Motor neuron (in vitro differentiated cells): Measurements from ENCODE around the gene EMC9. TPM values are rescaled to one million over a fixed set of nuclear protein-coding genes. Genes with fewer than 3 reads are reported as not detected.

Source experiments
- ATAC-seq, 8 experiments: fragments of 200-7000 bp; cut with Tn5 transposase; replicated peaks in 6 of 8; 2 replicates each; pipeline ENCODE4 v1.8.0; 2021; ENCODE audit warnings: mild to moderate bottlenecking in 8 of 8, moderate library complexity in 8 of 8
- H3K27ac ChIP-seq, 2 donors: fragments of 250-450 bp; sonication (Bioruptor Pico); 2 replicates each; pipeline ENCODE4 v1.9.0; 2021; ENCODE audit warnings: antibody characterized with exemption in 2 of 2, mild to moderate bottlenecking in 2 of 2, moderate library complexity in 1 of 2
- H3K4me1 ChIP-seq, 2 donors: fragments of 250-450 bp; sonication (Bioruptor Pico); replicated peaks in 1 of 2; 2 replicates each; pipeline ENCODE4 v1.6.1; 2021; ENCODE audit warnings: antibody characterized with exemption in 2 of 2, mild to moderate bottlenecking in 2 of 2, moderate library complexity in 1 of 2
- H3K4me3 ChIP-seq, 5 donors: fragments of 250-450 bp; sonication (Bioruptor Pico); 2 replicates each; pipeline ENCODE4 v1.9.0; 2021; ENCODE audit warnings: antibody characterized with exemption in 5 of 5, mild to moderate bottlenecking in 5 of 5, moderate library complexity in 4 of 5
- WGBS, 10 experiments: fragments of 450-650 bp; shearing (Covaris generic); methylation state at CpG; one replicate each; pipeline ENCODE4 v1.0.0; 2022; 5-methylcytosine and 5-hydroxymethylcytosine counted together
- in situ Hi-C, 9 experiments: fragments of 400-800 bp; cut with MboI; loops; one replicate each; pipeline ENCODE4 v1.15.0; 2021; ENCODE audit warnings: low sequenced_read_pairs in 9 of 9, low pct_unique_long_range_greater_than_20kb in 2 of 9; ENCODE audit not compliant: unreplicated experiment in 9 of 9
- total RNA-seq, 8 experiments: library from RNA; unstranded; fragments of 300-600 nt; gene quantifications; 2 replicates each; pipeline versions ENCODE4 v1.2.3 to v1.2.4, GENCODE V29; 2022

EMC9 gene, protein sequence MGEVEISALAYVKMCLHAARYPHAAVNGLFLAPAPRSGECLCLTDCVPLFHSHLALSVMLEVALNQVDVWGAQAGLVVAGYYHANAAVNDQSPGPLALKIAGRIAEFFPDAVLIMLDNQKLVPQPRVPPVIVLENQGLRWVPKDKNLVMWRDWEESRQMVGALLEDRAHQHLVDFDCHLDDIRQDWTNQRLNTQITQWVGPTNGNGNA
- 10 to 100 TPM; 16.7 to 41.2 (median 26.0) TPM for total RNA-seq

DNA sequence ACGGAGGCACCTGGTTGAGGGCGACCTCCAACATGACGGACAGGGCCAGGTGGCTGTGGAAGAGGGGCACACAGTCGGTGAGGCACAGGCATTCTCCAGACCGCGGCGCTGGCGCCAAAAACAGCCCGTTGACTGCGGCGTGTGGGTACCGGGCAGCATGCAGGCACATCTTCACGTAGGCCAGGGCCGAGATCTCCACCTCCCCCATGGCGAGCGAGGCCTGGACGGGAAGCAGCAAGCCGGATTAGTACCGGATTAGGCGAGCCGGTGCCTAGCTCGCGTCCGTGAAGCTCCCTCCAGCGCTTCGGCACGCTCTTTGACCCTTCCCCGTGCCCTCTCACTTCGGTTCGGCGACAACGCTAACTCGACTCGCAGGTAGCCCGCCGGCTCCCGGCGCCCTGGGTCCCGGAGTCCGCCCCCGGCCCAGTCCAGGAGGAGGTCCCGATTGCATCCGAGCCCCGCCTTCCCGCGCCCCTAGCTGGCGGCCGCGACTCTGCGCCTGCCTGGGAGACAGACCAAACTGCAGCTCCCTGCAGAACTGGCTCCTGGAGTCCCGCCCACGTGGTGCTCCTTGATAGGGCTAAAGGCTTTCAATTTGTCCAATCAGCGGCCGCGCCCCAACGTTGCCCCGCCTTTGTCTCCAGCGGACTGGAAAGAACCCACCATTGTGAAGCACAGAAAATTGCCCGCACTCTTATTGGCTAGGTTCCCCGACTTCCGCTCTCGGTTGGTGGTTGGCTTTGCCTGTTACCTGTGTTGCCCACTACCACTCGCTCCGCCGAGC lies at the start of gene EMC9:
Gene EMC9, minus strand, starts transcription at position 495 of the 784 bp plus-strand sequence. Its CDS starts 287 bp downstream, at position 208.
- H3K4me1 ChIP-seq, result peaks cover 10 to 12% of the 10 kb centered on the region in 2 donors
- peak within 1 kb of the TSS; percentile 60 to 77 (median 74) for H3K4me3 ChIP-seq
- peak within 1 kb of the TSS; percentile 58 to 81 for H3K27ac ChIP-seq
- ATAC-seq, result peak; percentile 85 to 92 (median 90)
- 0 to 3% (median 0%) methylated on average over 2 to 11 of the region's 65 CpGs; no CpG with 5 or more reads in 7 of the 10 experiments for WGBS, 10 experiments
- in situ Hi-C loops, result no loop called here

DNA sequence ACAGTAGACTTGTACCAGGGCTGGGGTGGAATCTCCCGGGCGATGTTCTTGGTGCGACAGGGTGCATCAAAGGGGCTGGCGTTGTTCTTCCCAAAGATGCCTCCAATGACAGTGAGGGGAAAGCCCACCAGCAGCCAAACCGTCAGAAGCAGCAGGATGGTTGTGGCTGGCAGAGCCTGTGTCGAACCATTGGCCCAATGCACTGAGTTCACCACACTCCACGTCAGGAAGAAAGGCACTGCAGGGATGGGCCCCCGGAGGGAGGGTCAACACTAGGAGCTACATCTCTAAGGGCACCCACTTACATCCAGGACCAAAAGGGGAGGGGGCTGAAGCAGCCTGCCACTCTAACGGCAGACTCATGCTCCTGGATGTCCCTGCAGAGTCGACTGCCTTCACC lies 49.0 kb upstream of the EMC9 start:
- in situ Hi-C loops, result no loop called here
- ATAC-seq, result no peak
- no peak overlapping the region for H3K4me3 ChIP-seq
- no peak overlapping the region for H3K27ac ChIP-seq
- peaks cover 16 to 23% of the 10 kb centered on the region in 2 donors for H3K4me1 ChIP-seq
- 75 to 100% (median 91%) methylated on average over 1 to 5 of the region's 10 CpGs; no CpG with 5 or more reads in 2 of the 10 experiments for WGBS, 10 experiments

DNA sequence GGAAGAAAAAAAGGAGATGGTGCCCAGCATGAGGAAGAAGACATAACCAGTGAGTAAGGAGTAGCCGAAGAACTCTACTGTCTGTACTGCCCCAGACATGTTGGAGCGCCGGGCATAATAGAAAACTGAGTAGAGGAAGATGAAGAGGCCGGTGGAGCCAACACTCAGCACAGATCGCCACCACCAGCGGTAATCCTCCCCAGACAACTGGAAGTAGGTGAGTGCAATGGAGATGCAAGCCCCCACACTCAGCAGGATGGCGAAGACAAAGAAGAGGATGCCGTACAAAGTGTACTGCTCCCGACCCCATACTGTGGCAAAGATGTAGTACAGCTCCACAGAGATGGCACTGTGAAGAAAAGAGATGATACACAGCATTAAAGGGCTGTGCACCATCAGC lies 48.1 kb upstream of the EMC9 start:
- in situ Hi-C loops, result no loop called here
- Histone ChIP-seq H3K4me3 (no peak overlapping the region), H3K27ac (peak overlapping the region in 1 of 2 donors; percentile 25), H3K4me1 (peaks cover 13 to 18% of the 10 kb centered on the region in 2 donors)
- WGBS, 10 experiments, result 68 to 100% (median 91%) methylated on average over 1 to 6 of the region's 9 CpGs; no CpG with 5 or more reads in 2 of the 10 experiments
- ATAC-seq, result no peak

DNA sequence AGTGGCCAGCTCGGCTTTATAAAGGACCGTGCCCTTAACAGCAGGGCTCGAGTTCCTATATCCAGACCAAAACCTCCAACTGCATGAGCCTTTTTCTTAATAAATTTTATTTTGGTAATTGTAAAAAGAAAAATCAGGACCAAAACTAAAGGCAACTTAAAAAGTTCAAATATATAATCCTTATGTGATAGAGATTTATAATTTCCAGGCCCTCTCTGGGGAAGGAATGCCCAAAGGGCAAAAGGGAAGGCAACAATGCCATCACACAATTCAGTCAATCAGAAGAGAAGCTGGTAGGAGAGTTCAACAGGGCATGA lies 47.6 kb upstream of the EMC9 start:
- peak overlapping the region; percentile 57 to 87 (median 72) for H3K4me3 ChIP-seq
- in situ Hi-C loops, result no loop called here
- WGBS, 10 experiments, result 0 to 17% (median 0%) methylated on average over 1 to 3 of the region's 3 CpGs; no CpG with 5 or more reads in 2 of the 10 experiments

DNA sequence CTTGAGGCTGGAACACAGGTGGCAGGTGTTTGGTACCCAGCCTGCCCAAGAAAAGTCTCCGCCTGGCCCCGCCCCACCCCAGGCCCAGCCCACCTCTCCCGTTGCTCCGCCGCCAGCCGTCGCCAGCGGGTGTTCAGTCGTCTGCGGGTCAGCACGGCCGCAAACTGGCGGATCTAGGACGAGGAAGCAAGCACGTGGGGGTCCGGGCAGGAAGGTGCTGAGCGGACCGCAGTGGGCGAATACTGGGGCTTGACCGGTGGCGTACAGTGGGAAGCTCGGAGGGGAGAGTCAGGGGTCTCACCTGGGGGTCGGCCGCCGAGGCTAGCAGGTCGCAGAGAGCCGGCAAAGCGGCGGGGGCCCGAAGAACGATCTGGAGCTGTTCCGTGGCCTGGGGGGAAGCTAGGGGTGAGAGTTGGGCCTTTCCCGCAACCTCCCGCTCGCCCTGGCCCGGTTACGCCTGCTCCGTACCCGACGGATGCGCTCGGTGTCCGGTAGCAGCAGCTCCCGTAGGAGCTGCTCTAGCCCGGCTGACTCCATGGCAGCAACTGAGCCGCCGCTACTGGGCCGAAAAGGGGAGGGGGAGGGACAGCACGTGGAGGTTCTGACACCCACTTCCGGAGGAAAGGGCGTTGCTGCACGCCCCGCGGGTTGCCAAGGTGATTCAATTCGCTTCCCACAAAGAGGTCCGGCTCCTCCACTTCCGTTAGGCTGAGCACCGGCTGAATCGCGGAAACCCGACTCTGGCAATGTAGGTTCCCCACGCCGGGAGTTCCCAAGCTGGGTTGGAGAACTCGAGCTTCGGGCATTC lies 47.1 kb upstream of the EMC9 start, which contains the start of gene IPO4:
Gene IPO4, minus strand, starts transcription at position 566 of the 808 bp plus-strand sequence. Its CDS starts 29 bp downstream, at position 537.
- in situ Hi-C loops, result no loop called here
- Histone ChIP-seq H3K4me3 (peak within 1 kb of the TSS; percentile 57 to 87 (median 72)), H3K4me1 (peaks cover 11 to 14% of the 10 kb centered on the region in 2 donors), H3K27ac (peak within 1 kb of the TSS; percentile 83 to 94)
- WGBS, 10 experiments, result 0 to 4% (median 0%) methylated on average over 1 to 17 of the region's 65 CpGs
- ATAC-seq, result peak; percentile 90 to 96 (median 94)

More for the DNA sequence above, 47.6 kb upstream of the EMC9 start:
- Histone ChIP-seq H3K27ac (peak overlapping the region in 1 of 2 donors; percentile 25), H3K4me1 (peaks cover 11 to 14% of the 10 kb centered on the region in 2 donors)
- no peak for ATAC-seq

DNA sequence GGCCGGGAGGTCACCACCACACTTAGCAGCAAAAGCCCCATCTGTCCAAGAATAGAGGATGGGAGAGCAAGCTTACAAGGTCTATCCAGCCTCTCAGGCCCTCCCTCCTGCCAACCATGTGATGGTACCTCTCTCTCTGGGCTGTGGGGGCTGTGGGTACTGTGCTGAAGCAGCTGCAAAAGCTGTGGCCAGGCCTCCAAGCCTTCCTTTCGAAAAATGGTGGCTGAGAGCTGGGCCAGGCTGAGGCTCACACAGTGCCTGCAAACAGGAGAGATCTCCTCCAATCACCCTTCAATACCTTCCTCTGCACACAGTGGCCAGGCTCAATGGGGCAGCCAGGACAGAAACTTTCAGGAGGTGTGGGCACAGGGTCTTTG lies 46.1 kb upstream of the EMC9 start:
- Histone ChIP-seq H3K4me3 (peak overlapping the region in 4 of 5 donors; percentile 57 to 87 (median 69)), H3K27ac (no peak overlapping the region), H3K4me1 (peaks cover 11 to 14% of the 10 kb centered on the region in 2 donors)
- no peak for ATAC-seq
- in situ Hi-C loops, result no loop called here
- WGBS, 10 experiments, result 94% methylated on average over 2 of the region's 2 CpGs; no CpG with 5 or more reads in 9 of the 10 experiments

DNA sequence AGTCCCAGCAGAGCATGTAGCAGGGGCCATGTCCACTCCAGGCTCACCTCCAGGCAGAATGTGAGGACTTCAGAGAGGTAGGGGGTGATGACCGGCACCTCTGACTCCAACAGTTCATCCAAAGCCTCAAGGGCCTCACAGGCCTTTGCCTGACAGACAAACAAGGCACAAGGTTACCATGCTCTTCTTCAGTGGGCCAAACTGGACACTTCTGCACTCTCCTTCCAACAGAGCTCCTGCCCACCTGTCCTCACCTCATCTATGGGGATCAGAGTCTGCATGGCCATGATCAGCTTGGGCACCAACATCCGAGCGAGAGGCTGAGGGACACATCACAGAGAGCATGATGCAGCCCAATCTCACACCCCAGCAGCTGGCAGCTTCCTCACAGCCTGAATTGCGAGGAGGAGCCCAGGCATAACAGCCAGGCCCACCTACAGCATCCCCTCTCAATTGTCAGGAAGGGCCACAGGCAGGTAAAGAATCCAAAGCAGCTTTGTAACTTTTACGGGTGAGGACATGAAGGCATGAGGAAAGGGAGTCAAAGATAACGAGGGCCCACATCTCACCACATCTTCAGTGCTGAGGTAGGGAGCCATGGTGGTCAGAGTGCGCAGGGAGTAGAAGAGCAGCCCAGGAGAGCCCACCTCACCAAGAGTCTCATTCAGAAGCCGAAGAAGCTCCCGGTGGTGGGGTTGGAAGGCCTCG lies 45.6 kb upstream of the EMC9 start:
- Histone ChIP-seq H3K4me1 (peaks cover 11 to 14% of the 10 kb centered on the region in 2 donors), H3K4me3 (peak overlapping the region in 1 of 5 donors; percentile 87), H3K27ac (no peak overlapping the region)
- WGBS, 10 experiments, result 82 to 97% (median 92%) methylated on average over 4 to 7 of the region's 10 CpGs; no CpG with 5 or more reads in 6 of the 10 experiments
- no peak for ATAC-seq
- in situ Hi-C loops, result no loop called here

DNA sequence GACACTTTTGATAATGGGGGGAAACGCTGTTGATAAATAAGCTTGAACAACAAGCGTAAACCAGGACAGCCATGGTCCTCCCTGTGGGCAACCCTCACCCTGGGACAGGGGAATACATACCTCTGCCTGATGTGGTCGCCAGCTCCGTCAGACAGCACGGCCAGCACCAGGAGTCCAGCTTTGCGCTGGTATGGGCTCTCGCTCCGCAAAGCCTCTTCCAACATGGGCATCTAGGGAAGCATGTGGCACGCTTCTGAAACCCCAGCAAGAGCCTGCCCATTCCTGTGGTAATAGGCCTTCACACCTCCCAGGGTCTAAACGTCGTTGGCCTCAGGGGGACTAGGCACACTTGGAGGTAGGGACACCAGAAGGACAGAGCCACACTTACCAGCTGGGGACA lies 44.4 kb upstream of the EMC9 start:
- Histone ChIP-seq H3K27ac (no peak overlapping the region), H3K4me3 (no peak overlapping the region), H3K4me1 (peaks cover 12 to 20% of the 10 kb centered on the region in 2 donors)
- WGBS, 10 experiments, result 87 to 100% (median 97%) methylated on average over 1 to 5 of the region's 11 CpGs; no CpG with 5 or more reads in 4 of the 10 experiments
- no peak for ATAC-seq
- in situ Hi-C loops, result no loop called here

DNA sequence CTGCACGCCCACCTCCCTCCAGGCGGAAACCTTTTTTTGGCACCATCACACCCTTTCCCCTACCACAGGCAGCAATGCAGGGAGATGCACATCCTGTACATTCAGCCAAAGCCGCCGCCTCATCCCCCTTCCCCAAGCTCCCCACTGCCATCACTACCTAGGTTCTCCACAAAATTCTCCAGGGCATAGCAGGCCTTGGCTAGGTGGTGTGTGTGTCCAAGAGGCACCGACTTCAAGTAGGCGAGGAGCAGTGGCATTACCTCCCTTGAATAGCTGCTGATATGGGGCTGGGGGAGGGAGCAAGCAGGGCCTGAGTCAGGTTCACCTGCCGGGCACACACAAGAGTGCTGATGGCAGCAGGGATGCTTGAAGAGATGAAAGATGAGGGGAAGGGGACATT lies 43.6 kb upstream of the EMC9 start:
- Histone ChIP-seq H3K4me1 (peaks cover 19 to 27% of the 10 kb centered on the region in 2 donors), H3K27ac (no peak overlapping the region), H3K4me3 (no peak overlapping the region)
- WGBS, 10 experiments, result 90 to 100% (median 100%) methylated on average over 1 to 3 of the region's 7 CpGs; no CpG with 5 or more reads in 3 of the 10 experiments
- ATAC-seq, result no peak
- in situ Hi-C loops, result no loop called here

DNA sequence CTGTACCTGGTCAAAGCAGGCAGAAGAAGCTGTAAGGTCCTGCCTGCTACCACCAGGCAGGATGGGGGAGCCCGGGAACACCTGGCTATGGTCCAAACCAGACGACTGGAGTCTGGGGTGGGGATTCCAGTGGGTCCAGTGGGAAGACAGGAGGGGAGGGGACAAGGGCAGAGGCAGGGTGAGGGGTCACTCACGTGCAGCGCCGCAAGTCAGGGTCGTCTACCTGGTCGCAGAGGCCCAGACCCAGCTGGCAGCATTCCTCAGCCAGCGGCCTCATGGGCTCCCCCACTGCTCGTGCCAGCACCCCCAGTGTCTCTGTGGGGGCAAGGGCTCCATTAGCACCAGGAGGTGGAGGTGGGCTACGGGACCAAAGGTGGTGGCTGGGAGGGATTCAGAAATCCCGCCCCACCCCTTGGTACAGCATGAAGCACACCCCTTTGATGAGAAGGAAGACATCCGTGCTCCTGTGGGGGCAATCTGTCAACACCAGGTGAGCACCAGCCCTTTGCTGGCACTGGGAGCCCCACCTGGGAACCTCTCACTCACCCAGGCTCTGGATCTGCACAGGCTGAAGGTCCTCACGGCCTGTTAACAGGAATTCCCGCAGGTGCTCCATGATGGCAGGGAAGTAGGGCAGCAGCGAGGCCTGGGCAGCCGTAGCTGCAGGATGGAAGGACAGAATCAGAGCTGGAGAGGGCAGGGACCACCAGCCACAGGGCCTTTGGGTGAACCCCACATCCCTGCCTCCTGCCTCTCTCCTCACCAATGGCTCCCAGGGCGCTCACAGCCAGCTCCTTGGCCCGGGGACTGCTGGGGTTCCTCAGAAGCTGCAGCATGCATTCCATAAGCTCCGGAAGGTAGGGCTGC lies 42.9 kb upstream of the EMC9 start:
- H3K27ac ChIP-seq, result no peak overlapping the region
- WGBS, 10 experiments, result 83 to 100% (median 89%) methylated on average over 1 to 5 of the region's 19 CpGs; no CpG with 5 or more reads in 6 of the 10 experiments
- peaks cover 22 to 32% of the 10 kb centered on the region in 2 donors for H3K4me1 ChIP-seq
- in situ Hi-C loops, result no loop called here
- ATAC-seq, result no peak
- no peak overlapping the region for H3K4me3 ChIP-seq

DNA sequence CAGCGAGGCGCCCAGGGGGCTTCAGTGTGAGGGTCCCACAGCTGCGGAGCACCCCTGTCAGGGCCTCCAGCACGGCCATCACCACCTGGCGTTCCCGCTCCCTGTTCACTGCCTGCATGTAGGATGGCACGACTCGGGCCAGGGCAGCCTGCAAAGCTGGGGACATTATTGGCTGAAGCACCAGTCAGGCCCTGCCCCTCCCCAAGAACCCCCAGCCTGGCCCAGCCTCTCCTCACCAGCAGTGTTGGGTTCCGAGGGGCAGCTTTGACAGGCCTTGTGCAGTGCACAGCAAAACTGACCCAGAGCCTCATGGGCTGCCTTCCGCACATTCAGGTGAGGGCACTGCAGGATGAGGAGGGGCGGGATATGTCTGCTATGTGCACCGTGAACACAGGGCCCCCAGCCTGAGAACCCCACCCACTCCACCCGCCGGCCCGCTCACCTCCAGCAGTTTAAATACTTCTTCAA lies 41.7 kb upstream of the EMC9 start:
- no peak overlapping the region for H3K27ac ChIP-seq
- H3K4me3 ChIP-seq, result no peak overlapping the region
- in situ Hi-C loops, result no loop called here
- ATAC-seq, result no peak
- H3K4me1 ChIP-seq, result peaks cover 24 to 30% of the 10 kb centered on the region in 2 donors
- 89 to 93% (median 90%) methylated on average over 2 to 5 of the region's 15 CpGs; no CpG with 5 or more reads in 7 of the 10 experiments for WGBS, 10 experiments
